BLaER1 (cell line): ENCODE data around the gene NUDT1.
A peak's percentile ranks its signal among the peaks of the same experiment; 100 is the strongest.

Source experiments
- H3K27ac ChIP-seq: shearing (Covaris generic); formaldehyde crosslinking; 2 replicates; pipeline ENCODE4 v1.8.1; 2022
- H3K27me3 ChIP-seq: shearing (Covaris generic); formaldehyde crosslinking; 2 replicates; pipeline ENCODE4 v1.8.1; 2022
- H3K36me3 ChIP-seq: shearing (Covaris generic); formaldehyde crosslinking; 2 replicates; pipeline ENCODE4 v1.8.1; 2022
- H3K4me1 ChIP-seq: shearing (Covaris generic); formaldehyde crosslinking; 2 replicates; pipeline ENCODE4 v1.8.1; 2022
- H3K4me2 ChIP-seq: shearing (Covaris generic); formaldehyde crosslinking; 2 replicates; pipeline ENCODE4 v1.8.1; 2022
- H3K4me3 ChIP-seq: shearing (Covaris generic); formaldehyde crosslinking; 2 replicates; pipeline ENCODE4 v1.8.1; 2022
- H3K9ac ChIP-seq: shearing (Covaris generic); formaldehyde crosslinking; 2 replicates; pipeline ENCODE4 v1.8.1; 2022
- H3K9me3 ChIP-seq: shearing (Covaris generic); formaldehyde crosslinking; 2 replicates; pipeline ENCODE4 v1.8.1; 2022
- H4K20me1 ChIP-seq: shearing (Covaris generic); formaldehyde crosslinking; 2 replicates; pipeline ENCODE4 v1.8.1; 2022
- Cebpa-rat ChIP-seq: shearing (Covaris generic); IDR thresholded peaks from 2 replicates; pipeline ENCODE4 v1.8.1; 2022

Gene NUDT1

DNA sequence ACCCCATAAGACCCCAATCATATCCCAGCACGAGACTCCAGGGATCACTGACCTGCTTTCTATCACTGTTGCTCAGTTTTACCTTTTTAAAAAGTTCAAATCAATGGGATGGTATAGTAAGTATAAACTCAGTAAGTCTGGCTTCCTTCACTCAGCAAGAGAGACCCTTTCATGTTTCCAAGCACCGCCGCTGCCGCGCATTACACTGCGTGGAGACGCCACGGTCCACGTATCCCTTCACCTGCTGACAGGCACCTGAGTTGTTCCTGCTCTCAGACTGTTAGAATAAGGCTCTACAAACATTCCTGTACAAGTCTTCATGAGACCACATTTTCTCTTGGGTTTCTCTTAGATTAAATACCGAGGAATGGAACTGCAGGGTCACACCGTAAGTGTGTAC, 37.6 kb upstream of the NUDT1 start:
- peak overlapping the region; percentile 86 for H3K4me2 ChIP-seq
- H3K4me1 ChIP-seq: peaks cover 80% of the 10 kb centered on the region
- H3K4me3 ChIP-seq: no peak overlapping the region
- H3K27ac ChIP-seq: no peak overlapping the region
- no peak overlapping the region for H3K9ac ChIP-seq
- peaks cover 39% of the 10 kb centered on the region; the same call in 1 of the 2 replicates for H4K20me1 ChIP-seq
- no peaks in the 10 kb centered on the region for H3K27me3 ChIP-seq
- H3K36me3 ChIP-seq: peaks cover 76% of the 10 kb centered on the region
- no peaks in the 10 kb centered on the region for H3K9me3 ChIP-seq
- no peak for TF ChIP-seq Cebpa-rat

- H3K4me1 ChIP-seq: peaks cover 80% of the 10 kb centered on the region
- peaks cover 46% of the 10 kb centered on the region; the same call in 1 of the 2 replicates for H4K20me1 ChIP-seq
- H3K9me3 ChIP-seq: no peaks in the 10 kb centered on the region
- H3K4me2 ChIP-seq: no peak overlapping the region
- H3K36me3 ChIP-seq: peaks cover 71% of the 10 kb centered on the region
- no peaks in the 10 kb centered on the region for H3K27me3 ChIP-seq
- no peak overlapping the region for H3K4me3 ChIP-seq
- TF ChIP-seq Cebpa-rat: no peak
- no peak overlapping the region; the same call in 1 of the 2 replicates for H3K27ac ChIP-seq
- no peak overlapping the region for H3K9ac ChIP-seq
These were observed 36.8 kb upstream of the NUDT1 start for GRCh38 chr7:2205036-2205780.

GRCh38 chr7:2208712-2209111, 33.3 kb upstream of the NUDT1 start:
- TF ChIP-seq Cebpa-rat: no peak
- H3K9me3 ChIP-seq: no peaks in the 10 kb centered on the region
- H3K4me3 ChIP-seq: no peak overlapping the region
- H3K4me2 ChIP-seq: peak overlapping the region; percentile 71
- H3K9ac ChIP-seq: peak overlapping the region; percentile 33; the same call in 1 of the 2 replicates
- H3K27me3 ChIP-seq: no peaks in the 10 kb centered on the region
- peaks cover 54% of the 10 kb centered on the region; the same call in 1 of the 2 replicates for H4K20me1 ChIP-seq
- peaks cover 87% of the 10 kb centered on the region for H3K36me3 ChIP-seq
- H3K4me1 ChIP-seq: peaks cover 45% of the 10 kb centered on the region
- H3K27ac ChIP-seq: peak overlapping the region; percentile 51; the same call in 1 of the 2 replicates

- no peak overlapping the region for H3K4me3 ChIP-seq
- H4K20me1 ChIP-seq: peaks cover 54% of the 10 kb centered on the region; the same call in 1 of the 2 replicates
- peak overlapping the region; percentile 51; the same call in 1 of the 2 replicates for H3K27ac ChIP-seq
- no peak for TF ChIP-seq Cebpa-rat
- peak overlapping the region; percentile 71 for H3K4me2 ChIP-seq
- H3K9ac ChIP-seq: peak overlapping the region; percentile 33
- H3K4me1 ChIP-seq: peaks cover 39% of the 10 kb centered on the region
- H3K9me3 ChIP-seq: no peaks in the 10 kb centered on the region
- H3K36me3 ChIP-seq: peaks cover 90% of the 10 kb centered on the region
- no peaks in the 10 kb centered on the region for H3K27me3 ChIP-seq
These were observed 32.7 kb upstream of the NUDT1 start for GRCh38 chr7:2209146-2209960.

GRCh38 chr7:2209961-2210323, 32.1 kb upstream of the NUDT1 start:
- H3K9ac ChIP-seq: peak overlapping the region; percentile 33
- 0 out of 2 replicates have a peak overlapping the region, but pooled peaks have one; percentile 51 for H3K27ac ChIP-seq
- H3K27me3 ChIP-seq: no peaks in the 10 kb centered on the region
- peaks cover 33% of the 10 kb centered on the region for H3K4me1 ChIP-seq
- no peak for TF ChIP-seq Cebpa-rat
- H3K4me2 ChIP-seq: peak overlapping the region; percentile 71
- H3K9me3 ChIP-seq: no peaks in the 10 kb centered on the region
- H3K4me3 ChIP-seq: no peak overlapping the region
- H4K20me1 ChIP-seq: peaks cover 50% of the 10 kb centered on the region; the same call in 1 of the 2 replicates
- peaks cover 90% of the 10 kb centered on the region for H3K36me3 ChIP-seq

DNA sequence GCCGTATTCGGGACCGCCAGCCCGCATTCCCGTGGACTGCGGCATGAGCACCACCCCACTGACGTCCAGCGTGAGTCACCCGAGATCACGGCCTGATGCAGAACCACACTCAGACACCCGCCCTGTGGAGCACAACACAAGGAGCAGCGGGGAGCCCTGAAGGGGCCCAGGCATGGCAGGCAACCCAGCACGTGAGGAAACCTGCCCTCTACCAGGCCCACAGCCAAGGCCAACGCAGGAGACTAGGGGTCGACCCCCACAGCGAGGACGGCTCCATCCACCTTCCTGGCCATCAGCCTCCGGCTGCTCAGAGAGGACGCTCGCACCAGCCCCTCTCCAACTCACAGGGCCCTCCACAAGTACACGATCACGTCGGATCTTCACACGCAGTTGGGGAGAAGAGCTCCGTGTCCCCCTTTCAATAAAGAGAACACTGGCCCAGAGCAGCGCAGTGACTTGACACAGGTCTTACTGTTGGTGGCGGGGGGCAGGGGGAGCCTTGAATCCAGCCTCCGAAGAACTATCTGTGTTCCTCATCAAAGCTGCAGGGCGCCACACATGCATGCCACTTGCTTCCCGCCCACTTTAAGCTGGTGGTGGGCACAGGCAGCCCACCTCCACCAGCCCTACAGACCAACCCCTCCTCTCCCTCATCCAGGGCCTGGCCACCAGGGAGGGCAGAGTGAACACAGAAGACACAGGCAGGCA, 31.3 kb upstream of the NUDT1 start:
- 0 out of 2 replicates have a peak overlapping the region, but pooled peaks have one; percentile 31 for H3K9ac ChIP-seq
- H3K36me3 ChIP-seq: peaks cover 90% of the 10 kb centered on the region
- no peaks in the 10 kb centered on the region for H3K27me3 ChIP-seq
- H4K20me1 ChIP-seq: peaks cover 50% of the 10 kb centered on the region; the same call in 1 of the 2 replicates
- H3K27ac ChIP-seq: no peak overlapping the region
- no peak overlapping the region for H3K4me3 ChIP-seq
- peaks cover 33% of the 10 kb centered on the region for H3K4me1 ChIP-seq
- TF ChIP-seq Cebpa-rat: no peak
- H3K9me3 ChIP-seq: no peaks in the 10 kb centered on the region
- H3K4me2 ChIP-seq: no peak overlapping the region

GRCh38 chr7:2211259-2211880, 30.7 kb upstream of the NUDT1 start:
- Histone ChIP-seq H3K36me3 (peaks cover 91% of the 10 kb centered on the region), H3K4me1 (peaks cover 33% of the 10 kb centered on the region), H3K4me3 (no peak overlapping the region)

DNA sequence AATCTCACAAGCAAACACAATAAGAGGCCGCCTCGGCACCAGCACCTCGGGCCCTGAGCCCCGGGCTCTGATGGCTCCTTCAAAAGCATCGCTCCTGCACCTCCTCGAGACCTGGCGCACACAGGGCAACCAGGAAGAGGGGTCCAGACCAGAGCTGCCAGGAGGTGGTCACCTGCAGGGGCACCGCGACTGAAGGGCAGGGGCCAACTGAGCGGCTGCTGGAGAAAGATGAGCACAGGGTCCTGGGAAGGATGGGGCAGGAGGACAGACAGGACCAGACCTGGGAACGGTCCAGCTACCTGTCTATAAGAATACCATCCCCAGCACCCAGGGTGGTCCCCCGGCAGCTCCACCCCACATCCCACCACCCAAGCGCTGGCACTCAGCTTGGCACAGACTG, 30.1 kb upstream of the NUDT1 start:
- H3K4me2 ChIP-seq: no peak overlapping the region
- no peak overlapping the region for H3K27ac ChIP-seq
- H3K36me3 ChIP-seq: peaks cover 91% of the 10 kb centered on the region
- H3K9ac ChIP-seq: 0 out of 2 replicates have a peak overlapping the region, but pooled peaks have one; percentile 31
- peaks cover 57% of the 10 kb centered on the region for H4K20me1 ChIP-seq
- no peak for TF ChIP-seq Cebpa-rat
- peaks cover 38% of the 10 kb centered on the region for H3K4me1 ChIP-seq
- no peaks in the 10 kb centered on the region for H3K27me3 ChIP-seq
- H3K9me3 ChIP-seq: no peaks in the 10 kb centered on the region
- H3K4me3 ChIP-seq: no peak overlapping the region

More at GRCh38 chr7:2211259-2211880, 30.7 kb upstream of the NUDT1 start:
- Histone ChIP-seq H4K20me1 (peaks cover 52% of the 10 kb centered on the region; the same call in 1 of the 2 replicates), H3K4me2 (no peak overlapping the region), H3K27me3 (no peaks in the 10 kb centered on the region), H3K27ac (no peak overlapping the region), H3K9ac (0 out of 2 replicates have a peak overlapping the region, but pooled peaks have one; percentile 31), H3K9me3 (no peaks in the 10 kb centered on the region)
- no peak for TF ChIP-seq Cebpa-rat

- no peak overlapping the region for H3K4me2 ChIP-seq
- no peaks in the 10 kb centered on the region for H3K9me3 ChIP-seq
- H4K20me1 ChIP-seq: peaks cover 67% of the 10 kb centered on the region
- H3K9ac ChIP-seq: no peak overlapping the region
- H3K4me1 ChIP-seq: peaks cover 37% of the 10 kb centered on the region
- TF ChIP-seq Cebpa-rat: no peak
- H3K27ac ChIP-seq: no peak overlapping the region
- H3K36me3 ChIP-seq: peaks cover 91% of the 10 kb centered on the region
- H3K27me3 ChIP-seq: no peaks in the 10 kb centered on the region
- H3K4me3 ChIP-seq: no peak overlapping the region
These were observed 29.1 kb upstream of the NUDT1 start for GRCh38 chr7:2212906-2213305.
